GM04503 (cell line): ENCODE data around the gene PIK3CB.

Experiments
- DNase-seq: peaks from one replicate; pipeline ENCODE4 v3.0.0-alpha.2; 2012; ENCODE audit warnings: low read depth

Gene PIK3CB

DNA sequence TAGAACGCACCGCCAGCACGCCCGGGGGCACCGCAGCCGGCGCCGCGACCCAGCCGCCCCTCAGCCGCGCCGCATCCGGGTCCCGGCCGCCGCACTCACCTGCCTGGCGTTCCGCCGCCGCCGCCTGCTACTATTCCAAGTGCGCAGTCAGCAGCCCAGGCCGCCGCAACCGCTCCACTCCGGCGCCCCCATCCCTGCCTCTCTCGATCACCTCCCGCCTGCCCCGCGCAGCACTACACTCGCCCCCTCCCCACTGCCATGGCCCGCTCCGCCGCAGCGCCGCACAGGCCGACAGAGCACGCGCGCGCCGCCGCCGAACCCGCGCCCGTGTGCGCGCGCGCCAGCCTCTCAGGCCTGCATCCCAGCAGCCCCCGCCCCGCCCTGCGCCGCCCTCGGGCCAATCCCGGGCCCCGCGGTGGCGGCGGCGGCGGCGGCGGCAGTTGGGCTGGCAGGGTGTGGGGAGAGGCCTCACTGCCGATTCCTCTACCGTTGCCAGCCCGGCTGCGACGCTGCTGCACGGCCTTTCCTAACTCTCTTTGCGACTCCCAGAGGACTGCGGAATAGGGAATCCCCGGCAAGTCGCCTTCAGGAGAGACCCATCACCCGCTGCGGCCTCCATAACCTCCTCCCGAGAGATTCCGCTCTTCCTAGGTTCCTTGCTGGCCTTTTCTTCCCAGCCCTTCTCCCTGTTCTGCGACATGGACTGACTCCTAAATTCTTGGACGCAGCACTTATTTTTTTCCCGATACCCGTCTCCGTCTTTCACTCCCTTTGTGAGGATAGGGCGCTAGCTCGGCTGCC is at the start of gene PIK3CB:
Gene PIK3CB (minus strand): TSS at position 333 of the 801 bp plus-strand sequence. CDS start 75,585 bp downstream, outside the sequence.
- DNase-seq = no peak

DNA sequence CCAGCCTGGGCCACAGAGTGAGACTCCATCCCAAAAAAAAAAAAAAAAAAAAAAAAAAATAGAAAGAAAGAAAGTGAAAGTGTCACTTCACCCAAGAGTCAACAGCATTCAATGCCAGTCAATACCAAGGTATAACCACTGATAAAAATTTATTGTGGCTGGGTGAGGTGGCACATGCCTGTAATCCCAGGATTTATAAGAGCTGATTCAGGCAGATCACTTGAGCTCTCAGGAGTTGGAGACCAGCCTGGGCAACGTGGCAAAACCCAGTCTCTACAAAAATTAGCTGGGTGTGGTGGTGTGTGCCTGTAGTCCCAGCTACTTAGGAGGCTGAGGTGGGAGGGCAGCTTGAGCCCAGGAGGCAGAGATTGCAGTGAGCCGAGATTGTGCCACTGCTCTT is 46.5 kb upstream of the PIK3CB start:
- no peak for DNase-seq

DNA sequence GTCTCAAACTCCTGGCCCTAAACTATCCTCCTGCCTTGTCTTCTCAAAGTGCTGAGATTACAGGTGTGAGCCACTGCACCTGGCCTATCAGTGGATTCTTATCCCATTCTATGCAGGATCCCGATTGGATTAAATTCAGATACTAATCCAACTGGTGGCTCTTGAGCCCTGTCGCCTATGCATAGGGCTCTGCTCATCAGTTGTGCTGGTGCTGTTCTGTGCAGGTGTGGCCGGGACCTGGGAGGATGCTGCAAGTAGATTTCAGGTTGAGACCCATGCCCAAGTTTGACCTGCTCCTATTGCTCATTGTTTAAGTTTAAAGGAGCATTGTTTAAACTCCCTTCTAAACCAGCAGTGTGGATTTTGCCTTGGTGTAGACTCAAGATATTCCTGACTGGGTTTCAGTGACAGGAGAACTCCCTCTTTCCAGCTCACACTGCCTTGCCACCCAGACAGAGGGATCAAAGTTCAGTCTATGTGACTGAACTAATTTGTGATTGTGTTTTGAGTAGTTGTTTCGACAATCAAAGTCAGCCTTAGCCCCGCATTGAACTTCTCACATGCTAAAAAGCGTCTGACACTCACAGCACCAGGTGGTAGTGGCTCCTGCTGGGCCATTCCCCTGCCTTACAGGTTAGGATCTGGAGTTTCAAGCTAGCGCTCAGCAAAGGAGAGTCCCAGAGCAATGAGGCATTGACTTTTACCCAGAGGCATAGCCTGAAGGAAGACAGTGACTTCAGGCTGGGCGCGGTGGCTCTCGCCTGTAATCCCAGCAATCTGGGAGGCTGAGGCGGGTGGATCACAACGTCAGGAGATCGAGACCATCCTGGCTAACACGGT is 45.0 kb upstream of the PIK3CB start:
- no peak for DNase-seq

DNA sequence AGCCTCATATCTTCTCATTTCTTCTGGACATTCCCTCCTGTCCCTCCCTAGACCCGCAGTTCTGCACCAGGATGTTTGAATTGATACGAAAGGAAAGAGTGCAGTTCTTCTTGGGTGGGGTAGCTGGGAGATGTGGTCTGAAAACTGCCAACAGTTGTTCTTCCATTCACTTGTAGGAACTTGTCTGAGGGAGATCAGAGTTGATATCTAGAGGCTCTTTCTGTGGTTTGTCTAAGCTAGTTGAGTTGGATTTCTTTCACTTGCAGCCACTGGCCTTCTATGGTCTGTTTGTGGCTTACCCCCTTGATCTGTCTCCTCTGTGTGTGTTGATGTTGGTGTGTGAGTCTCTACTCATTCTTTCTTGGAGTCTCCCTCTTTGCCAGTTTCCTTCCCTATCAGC is 42.5 kb upstream of the PIK3CB start:
- no peak for DNase-seq

DNA sequence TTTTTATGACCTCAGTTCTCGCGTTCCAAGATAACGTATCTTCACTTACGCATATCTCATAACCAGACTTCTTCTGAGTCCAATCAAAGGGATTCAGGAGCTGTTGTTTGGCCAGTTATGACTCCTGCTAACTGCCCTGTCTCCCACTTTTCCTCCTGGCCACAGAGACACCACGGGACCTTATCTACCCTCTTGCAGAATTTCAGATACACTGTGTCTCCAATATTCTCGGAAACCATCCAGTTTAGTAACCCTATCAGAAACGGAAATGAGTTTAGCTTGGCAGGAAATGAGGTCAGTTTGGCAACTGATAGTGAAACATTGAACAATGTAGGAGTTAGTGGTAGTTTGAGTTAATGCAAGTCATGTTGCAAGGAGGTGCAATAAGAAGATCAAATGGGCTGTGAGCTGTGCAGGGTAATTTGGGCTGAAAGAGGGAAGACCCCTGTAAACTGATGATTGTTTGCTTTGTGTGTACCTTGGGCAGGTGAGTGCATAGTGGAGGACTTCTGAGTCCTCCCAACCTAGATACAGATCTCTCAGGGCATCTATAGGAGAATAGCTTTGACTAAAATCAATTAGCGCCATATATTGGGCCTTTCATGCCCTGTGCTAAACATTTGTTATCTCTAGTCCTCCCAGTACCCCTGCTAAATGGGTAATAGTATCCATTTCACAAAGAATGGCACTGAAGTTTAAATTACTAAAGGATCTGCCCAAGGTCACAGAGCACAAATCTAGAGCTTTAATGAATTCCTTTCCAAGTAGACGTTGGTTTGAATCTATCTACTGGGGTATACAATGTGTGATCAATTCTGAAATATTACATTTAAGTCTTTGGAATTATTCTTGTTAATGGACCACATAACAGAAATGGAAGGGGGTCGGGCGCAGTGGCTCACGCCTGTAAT is 41.3 kb upstream of the PIK3CB start:
- no peak for DNase-seq

DNA sequence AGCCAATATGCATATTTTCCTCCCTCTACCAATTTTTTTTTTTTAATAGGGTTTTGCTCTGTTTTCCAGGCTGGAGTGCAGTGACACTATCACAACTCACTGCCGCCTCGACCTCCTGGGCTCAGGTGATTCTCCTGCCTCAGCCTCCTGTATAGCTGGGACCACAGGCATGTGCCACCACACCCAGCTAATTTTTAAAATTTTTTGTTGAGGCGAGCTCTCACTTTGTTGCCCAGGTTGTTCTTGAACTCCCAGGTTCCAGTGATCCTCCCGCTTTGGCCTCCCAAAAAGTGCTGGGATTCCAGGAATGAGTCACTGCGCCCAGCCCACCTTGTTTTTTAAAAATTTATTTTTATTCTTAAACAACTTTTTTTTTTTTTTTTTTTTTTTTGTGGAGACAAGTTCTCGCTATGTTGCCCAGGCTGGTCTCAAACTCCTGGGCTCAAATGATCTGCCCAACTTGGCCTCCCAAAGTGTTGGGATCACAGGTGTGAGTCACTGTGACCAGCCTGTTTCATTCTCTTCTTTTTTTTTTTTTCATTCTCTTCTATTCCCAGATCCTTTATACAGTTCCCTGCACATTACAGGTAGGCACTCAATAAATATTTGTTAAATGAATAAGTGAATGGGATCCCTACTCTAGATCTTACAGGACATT is 40.5 kb upstream of the PIK3CB start:
- DNase-seq = no peak

DNA sequence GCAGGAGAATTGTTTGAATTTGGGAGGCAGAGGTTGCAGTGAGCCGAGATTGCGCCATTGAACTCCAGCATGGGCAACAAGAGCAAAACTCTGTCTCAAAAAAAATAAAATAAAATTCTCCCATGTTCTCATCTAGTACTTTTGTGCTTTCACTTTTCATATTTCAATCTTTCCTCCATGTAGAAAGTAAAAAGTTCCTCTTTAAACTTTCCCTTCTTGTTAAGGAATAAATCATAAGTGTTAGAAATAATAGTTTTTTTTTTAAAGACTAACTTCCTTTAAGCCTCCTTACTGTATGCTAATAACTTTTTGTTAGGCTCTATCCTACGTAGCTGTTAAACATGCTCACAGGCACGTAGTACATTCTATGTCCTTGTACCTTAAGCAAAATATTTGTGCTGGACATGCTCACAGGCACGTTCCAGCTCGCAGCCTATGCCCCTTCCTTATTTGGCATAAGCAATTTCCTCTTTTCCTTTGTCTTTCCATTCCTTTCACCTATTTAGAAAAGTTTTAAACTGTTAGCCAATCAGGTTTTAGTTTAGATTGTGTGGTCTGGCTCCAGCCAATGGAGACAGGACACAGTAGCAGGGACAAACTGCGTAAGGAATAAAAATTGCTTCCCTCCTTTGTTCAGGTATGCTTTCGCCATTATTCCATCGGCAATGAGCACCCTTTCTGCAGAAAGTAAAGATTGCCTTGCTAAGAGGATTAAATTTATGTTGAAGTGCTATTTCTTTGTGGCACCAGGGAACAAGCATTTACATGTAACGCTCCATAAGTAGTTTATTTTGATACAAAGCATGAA is 38.9 kb upstream of the PIK3CB start:
- DNase-seq = no peak

DNA sequence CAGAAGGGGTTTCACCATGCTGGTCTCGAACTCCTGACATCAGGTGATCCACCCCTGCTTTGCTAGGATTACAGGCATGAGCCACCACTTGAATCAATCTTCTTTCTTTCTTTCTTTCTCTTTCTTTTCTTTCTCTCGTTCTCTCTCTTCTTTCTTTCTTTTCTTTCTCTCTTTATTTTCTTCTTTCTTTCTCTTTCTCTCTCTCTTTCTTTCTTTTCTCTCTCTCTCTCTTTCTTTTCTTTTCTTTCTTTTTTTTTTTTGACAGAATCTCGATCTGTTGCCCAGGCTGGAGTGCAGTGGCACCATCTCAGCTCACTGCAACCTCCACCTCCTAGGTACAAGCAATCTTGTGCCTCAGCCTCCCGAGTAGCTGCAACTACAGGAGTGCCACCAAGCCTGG is 37.9 kb upstream of the PIK3CB start:
- DNase-seq = no peak

DNA sequence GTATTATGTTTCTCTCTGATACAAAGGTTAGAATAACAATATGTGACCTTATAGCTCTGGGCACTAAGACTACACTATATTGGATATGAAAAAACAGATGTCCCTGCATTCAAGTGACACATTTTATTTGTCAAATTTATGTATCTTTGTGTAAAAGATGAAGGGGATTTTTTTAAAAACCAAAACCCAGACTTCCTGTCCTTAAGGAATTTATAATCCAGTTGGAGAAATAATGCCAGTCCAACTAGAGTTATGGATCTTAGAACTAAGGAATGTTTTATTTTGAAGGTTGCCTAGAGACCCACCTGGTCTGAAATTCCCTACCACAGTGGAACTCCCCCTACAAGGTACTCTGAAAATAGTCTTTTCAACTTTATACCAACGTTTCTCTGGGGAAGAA is 33.3 kb upstream of the PIK3CB start:
- DNase-seq = no peak

DNA sequence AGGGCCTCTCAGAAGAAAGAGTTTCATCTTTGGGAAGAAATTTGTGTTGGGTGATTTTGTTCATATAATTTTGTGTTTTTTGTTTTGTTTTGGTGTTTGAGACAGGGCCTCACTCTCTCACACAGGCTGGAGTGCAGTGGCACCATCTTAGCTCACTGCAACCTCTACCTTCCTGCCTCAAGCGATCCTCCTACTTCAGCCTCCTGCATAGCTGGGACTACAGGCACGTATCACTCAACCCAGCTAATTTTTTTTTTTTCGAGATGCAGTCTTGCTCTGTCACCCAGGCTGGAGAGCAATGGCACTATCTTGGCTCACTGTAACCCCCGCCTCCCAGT is 29.0 kb upstream of the PIK3CB start:
- no peak for DNase-seq

DNA sequence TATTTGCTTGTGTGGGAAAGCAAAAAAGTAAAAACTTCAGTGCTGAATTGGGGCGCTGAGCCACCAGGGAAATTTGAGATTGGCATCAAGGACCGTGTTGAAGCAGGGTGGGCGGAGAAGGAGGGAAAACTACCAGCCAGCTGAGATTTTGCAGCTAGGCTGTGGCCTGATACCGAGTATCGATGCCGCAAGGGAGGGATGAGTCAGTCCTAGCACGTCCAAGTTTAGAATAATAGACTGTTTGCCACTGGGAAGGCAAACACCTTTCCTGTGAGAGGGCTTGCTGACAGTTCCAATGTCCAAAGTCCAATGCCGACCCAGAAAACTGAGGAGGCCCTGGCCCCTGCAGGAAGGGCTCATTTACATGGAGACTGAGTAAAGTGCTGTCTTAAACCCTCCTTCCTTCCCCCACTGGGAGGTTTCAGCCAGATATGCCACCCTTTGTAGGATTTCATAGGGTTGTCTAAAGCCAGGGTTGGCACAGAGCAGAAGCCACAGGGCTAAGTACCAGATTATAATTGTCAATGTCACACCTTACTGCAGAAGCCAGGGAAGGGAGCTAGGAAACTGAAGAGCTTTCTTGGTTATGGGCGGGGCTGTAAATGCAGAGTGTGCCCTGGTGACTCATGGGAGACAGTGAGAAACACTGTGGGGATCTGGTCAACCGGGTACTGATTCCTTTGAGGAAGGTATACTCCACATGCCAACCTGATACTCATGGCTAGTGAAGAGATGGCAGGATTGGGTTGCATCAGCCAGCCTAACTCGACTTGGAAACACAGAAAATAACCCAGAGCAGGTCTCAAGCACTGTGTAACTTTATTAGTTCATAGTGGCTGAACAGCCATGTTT is 28.4 kb upstream of the PIK3CB start:
- DNase-seq = no peak

DNA sequence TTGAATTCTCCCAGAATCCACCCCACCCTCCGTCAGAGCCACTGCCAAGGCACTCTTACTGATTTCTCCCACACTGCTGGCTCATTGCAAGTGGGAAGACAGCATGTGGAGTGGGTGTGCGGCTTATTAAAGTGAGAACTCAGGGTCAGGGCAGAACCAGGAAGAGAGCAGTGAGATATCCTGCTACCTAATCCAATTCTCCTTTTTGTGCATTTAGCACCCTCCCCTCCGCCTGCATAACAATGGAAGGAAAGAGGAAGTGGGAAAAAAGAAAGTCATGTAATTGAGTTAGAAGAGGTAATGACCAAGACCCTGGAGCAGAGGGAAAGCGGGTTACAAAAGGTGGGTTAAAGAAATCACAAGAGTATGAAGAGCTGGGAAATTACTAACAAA is 27.8 kb upstream of the PIK3CB start:
- no peak for DNase-seq

DNA sequence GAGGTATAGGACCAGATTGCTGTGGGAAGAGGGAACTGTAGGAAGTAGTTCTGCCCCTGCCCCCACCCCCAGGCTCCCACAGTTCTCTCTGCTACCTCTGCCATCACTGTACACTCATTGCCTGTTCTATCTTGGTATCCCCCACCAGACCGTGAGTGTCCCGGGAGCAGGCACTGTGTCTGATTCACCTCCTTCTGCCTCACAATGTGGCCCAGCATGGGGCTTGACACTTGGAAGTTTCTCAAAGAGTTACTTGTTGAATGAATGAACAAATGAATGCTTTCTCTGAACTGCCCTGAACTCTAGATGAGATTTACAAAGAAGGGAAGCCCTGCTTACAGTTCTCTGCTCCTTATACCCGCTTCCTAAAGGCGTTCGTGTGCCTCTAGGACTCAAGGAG is 27.1 kb upstream of the PIK3CB start:
- no peak for DNase-seq

DNA sequence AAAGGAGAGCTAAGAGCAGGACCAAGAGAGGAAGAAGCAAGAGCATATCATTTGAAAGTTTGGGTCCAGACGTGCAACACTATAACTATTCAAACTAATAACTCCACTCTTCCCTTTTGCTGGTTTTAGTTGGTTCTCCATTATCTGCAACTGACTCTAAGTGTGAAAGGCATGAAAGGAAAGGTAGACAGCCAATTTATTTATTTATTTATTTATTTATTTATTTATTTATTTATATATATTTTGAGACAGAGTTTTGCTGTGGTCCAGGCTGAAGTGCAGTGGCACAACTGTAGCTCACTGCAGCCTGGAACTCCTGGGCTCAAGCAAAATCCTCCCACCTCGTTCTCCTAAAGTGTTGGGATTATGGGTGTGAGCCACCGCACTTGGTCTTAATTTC is 22.1 kb upstream of the PIK3CB start:
- no peak for DNase-seq

DNA sequence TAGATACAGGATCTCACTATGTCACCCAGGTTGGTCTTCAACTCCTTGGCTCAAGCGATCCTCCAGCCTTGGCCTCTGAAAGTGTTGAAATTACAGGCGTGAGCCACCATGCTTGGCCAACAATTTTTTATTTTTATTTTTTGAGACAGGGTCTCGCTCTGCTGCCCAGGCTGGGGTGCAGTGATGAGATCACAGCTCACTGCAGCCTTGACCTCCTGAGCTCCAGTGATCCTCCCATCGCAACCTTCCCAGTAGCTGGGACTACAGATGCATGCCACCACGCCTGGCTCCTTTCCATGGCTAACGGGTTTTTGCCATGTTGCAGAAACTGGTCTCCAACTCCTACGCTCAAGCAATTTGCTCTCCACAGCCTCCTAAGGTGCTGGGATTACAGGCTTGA is 20.2 kb upstream of the PIK3CB start:
- no peak for DNase-seq

DNA sequence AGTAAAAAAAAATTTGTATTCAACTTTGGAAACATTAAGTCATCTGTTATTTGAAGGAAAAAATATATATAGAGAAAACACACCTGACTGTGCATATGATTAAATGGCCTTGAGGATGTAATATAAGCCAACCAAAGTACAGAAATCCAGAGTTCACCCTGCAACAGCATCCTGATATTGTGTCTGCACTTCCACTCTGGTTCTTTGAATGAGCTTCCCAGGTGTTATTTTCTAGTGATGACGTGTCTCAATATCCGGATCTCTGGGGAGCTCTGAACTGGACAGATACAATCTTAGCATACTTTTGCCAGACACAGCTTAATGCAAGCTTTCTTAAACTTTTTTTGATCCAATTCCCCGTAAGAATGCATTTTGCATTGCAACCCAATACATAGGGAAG is 19.5 kb upstream of the PIK3CB start:
- no peak for DNase-seq

DNA sequence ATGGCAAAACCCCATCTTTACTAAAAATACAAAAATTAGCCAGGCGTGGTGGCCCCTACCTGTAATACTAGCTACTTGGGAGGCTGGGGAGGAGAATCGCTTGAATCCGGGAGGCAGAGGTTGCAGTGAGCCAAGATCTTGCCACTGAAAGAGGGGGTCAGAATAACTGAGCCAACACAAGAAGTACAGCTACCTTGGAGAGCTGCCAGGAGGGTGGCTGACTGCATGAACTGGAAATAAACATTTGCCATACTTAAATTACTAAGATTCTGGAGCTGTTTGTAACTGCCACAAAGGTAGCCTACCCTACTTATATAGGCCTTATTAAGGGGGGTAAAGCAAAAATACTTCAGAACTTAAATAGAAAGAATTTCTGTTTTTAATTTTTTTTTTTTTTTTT is 15.4 kb upstream of the PIK3CB start:
- no peak for DNase-seq

DNA sequence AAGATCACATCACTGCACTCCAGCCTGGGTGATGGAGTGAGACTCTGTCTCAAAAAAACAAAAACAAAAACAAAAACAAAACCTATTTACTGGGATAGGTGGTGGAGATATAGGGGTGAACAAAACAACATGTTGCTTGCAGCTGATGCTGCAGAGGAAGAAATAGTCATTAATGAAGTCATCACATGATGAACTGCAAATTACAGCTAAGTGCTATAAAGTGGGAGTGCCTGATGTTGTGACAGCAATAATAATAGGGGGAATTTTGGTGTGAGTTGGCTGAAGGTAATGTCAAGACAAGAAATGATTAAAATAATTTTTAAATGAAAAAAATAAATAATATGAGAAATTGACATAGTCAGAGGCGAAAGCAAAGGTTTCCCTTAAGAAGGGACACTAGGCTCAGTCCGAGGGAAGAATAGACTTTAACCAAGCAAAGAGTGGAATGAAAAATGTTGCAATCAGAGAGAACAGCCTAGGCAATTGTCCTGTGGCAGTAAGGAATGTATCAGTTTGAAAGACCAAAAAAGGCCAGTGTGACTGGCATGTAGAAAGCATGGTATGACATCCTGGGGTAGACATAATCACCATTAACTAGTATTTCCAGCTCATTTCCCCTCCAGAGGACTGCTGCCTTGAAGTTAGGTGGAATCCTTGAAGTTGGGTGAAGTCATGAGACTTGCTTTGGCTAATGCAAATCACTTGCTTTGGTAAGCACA is 14.7 kb upstream of the PIK3CB start:
- DNase-seq = no peak

DNA sequence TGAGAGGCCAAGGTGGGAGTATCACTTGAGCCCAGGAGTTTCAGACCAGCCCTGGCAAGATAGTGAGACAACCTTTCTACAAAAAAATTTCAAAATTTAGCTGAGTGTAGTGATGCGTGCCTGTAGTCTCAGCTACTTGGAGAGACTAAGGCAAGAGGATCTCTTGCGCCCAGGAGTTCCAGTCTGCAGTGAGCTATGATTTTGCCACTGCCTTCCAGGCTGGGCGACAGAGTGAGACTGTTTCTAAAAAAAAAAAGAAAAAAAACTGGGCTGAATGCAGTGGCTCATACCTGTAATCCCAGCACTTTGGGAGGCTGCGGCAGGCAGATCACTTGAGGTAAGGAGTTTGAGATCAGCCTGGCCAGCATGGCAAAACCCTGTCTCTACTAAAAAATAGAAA is 14.0 kb upstream of the PIK3CB start:
- no peak for DNase-seq
